HCT116 (cell line): ENCODE results near the gene WIPF3. TPM values are rescaled to one million over a fixed set of nuclear protein-coding genes. Genes with fewer than 3 reads are reported as not detected.

Experiments used
- ATAC-seq: fragments of 200-7000 bp; cut with Tn5 transposase; 2 replicates; pipeline ENCODE4 v1.9.1; 2020; ENCODE audit warnings: mild to moderate bottlenecking, moderate library complexity
- BruUV-seq: library from RNA; stranded (reverse); fragments of 400-500 nt; replicated peaks from 2 replicates; lab custom pipeline; 2021; lab: Mats Ljungman, UMichigan
- CTCF ChIA-PET: fragments of 300-600 bp; sonication (Branson Sonifier 250); formaldehyde crosslinking; loops from one replicate; lab custom pipeline; 2021; ENCODE audit warnings: antibody characterized with exemption; lab: Charles Lee
- POLR2A ChIA-PET: fragments of 300-600, 350-600 bp; sonication (Branson Sonifier 250); formaldehyde crosslinking; loops from one replicate; lab custom pipeline; 2021; ENCODE audit warnings: antibody characterized with exemption; lab: Charles Lee
- RAD21 ChIA-PET, 2 experiments: fragments of 300-600 bp; sonication (Branson Sonifier 250); formaldehyde crosslinking; loops; one replicate each; lab custom pipeline; 2023; ENCODE audit warnings: low total read pairs in 2 of 2; ENCODE audit not compliant: uncharacterized antibody in 2 of 2, unreplicated experiment in 2 of 2, low non-redundant PET in 1 of 2; lab: Charles Lee
- DNase-seq: peaks from one replicate; pipeline ENCODE4 v3.0.0-alpha.2; 2010; ENCODE audit warnings: low read depth, low spot score
- H2AFZ ChIP-seq: fragments of 200-600 bp; shearing (Covaris generic), sonication (generic); 2 replicates; pipeline ENCODE4 v1.6.1; 2017; ENCODE audit warnings: low read depth, mixed run types, mixed read lengths, antibody characterized with exemption, low read length; ENCODE audit not compliant: poor library complexity, severe bottlenecking
- H3K27ac ChIP-seq: 2 replicates; pipeline ENCODE4 v1.5.1; 2012; ENCODE audit warnings: low read depth, low read length
- H3K27me3 ChIP-seq: fragments of 200-600 bp; sonication (generic); 2 replicates; pipeline ENCODE4 v1.6.1; 2016; ENCODE audit warnings: mixed run types, low read length, mixed read lengths; ENCODE audit not compliant: insufficient read depth
- H3K36me3 ChIP-seq, 2 experiments: fragments of 200-500 bp in 1 of 2; fragments of 200-600 bp in 1 of 2; sonication (Bioruptor generic) in 1 of 2; sonication (generic) in 1 of 2; 2 replicates each; pipeline versions ENCODE4 v1.5.1 to v1.6.1; 2014 to 2016; ENCODE audit warnings: low read length in 2 of 2, inconsistent platforms in 1 of 2, mixed read lengths in 1 of 2, mixed run types in 1 of 2; ENCODE audit not compliant: insufficient read depth in 2 of 2, control insufficient read depth in 1 of 2
- H3K4me1 ChIP-seq, 2 experiments: fragments of 200-600 bp in 1 of 2; sonication (generic) in 1 of 2; 2 replicates each; pipeline versions ENCODE4 v1.5.1 to v1.6.1; 2012 to 2017; ENCODE audit warnings: low read length in 2 of 2, inconsistent platforms in 1 of 2, mild to moderate bottlenecking in 1 of 2, mixed read lengths in 1 of 2, mixed run types in 1 of 2, moderate library complexity in 1 of 2; ENCODE audit not compliant: insufficient read depth in 2 of 2, control insufficient read depth in 1 of 2
- H3K4me2 ChIP-seq: fragments of 200-600 bp; sonication (generic); 2 replicates; pipeline ENCODE4 v1.6.1; 2017; ENCODE audit warnings: mixed run types, low read length, mixed read lengths
- H3K4me3 ChIP-seq, 2 experiments: fragments of 200-600 bp in 1 of 2; sonication (generic) in 1 of 2; replicated peaks in 1 of 2; 2 replicates each; pipeline ENCODE4 v1.5.1; 2011 to 2016; ENCODE audit warnings: low read length in 2 of 2, control low read depth in 1 of 2, low read depth in 1 of 2, mild to moderate bottlenecking in 1 of 2, mixed read lengths in 1 of 2, mixed run types in 1 of 2
- H3K79me2 ChIP-seq: fragments of 200-600 bp; sonication (generic); 2 replicates; pipeline ENCODE4 v1.6.1; 2017; ENCODE audit warnings: mild to moderate bottlenecking, mixed run types, low read length, moderate library complexity, mixed read lengths; ENCODE audit not compliant: insufficient read depth
- H3K9ac ChIP-seq: fragments of 200-600 bp; sonication (generic); 2 replicates; pipeline ENCODE4 v1.6.1; 2016; ENCODE audit warnings: low read length, mixed read lengths
- H3K9me2 ChIP-seq: fragments of 200-600 bp; sonication (generic), shearing (Covaris generic); 2 replicates; pipeline ENCODE4 v1.6.1; 2017; ENCODE audit warnings: mixed run types, mild to moderate bottlenecking, moderate library complexity; ENCODE audit not compliant: insufficient read depth
- H3K9me3 ChIP-seq, 2 experiments: fragments of 200-500 bp in 1 of 2; fragments of 200-600 bp in 1 of 2; sonication (Bioruptor generic) in 1 of 2; sonication (generic) in 1 of 2; 2 replicates each; pipeline ENCODE4 v1.6.1; 2014 to 2017; ENCODE audit warnings: low read length in 2 of 2, mixed read lengths in 2 of 2, inconsistent platforms in 1 of 2, low read depth in 1 of 2, mild to moderate bottlenecking in 1 of 2, mixed run types in 1 of 2, moderate library complexity in 1 of 2; ENCODE audit not compliant: control insufficient read depth in 1 of 2, insufficient read depth in 1 of 2
- H4K20me1 ChIP-seq: fragments of 200-600 bp; sonication (generic), shearing (Covaris generic); 2 replicates; pipeline ENCODE4 v1.6.1; 2017; ENCODE audit warnings: mixed run types, mild to moderate bottlenecking, moderate library complexity; ENCODE audit not compliant: insufficient read depth
- ATF3 ChIP-seq: IDR thresholded peaks from 2 replicates; pipeline ENCODE4 v1.6.1; 2012
- CEBPB ChIP-seq: IDR thresholded peaks from 2 replicates; pipeline ENCODE4 v1.6.1; 2012; ENCODE audit warnings: low read depth
- CTCF ChIP-seq, 3 experiments: fragments of 200-600 bp in 1 of 3; sonication (generic) in 1 of 3; IDR thresholded peaks in 2 of 3; conservative IDR thresholded peaks in 1 of 3; 2 replicates each; pipeline ENCODE4 v1.5.1; 2012 to 2017; ENCODE audit warnings: low read depth in 2 of 3, low read length in 2 of 3, antibody characterized with exemption in 1 of 3, borderline replicate concordance in 1 of 3, control low read depth in 1 of 3, mild to moderate bottlenecking in 1 of 3, mixed read lengths in 1 of 3, mixed run types in 1 of 3, moderate library complexity in 1 of 3; ENCODE audit not compliant: insufficient read depth in 1 of 3
- EGR1 ChIP-seq: IDR thresholded peaks from 2 replicates; pipeline ENCODE4 v1.6.1; 2012; ENCODE audit warnings: low read depth
- ELF1 ChIP-seq: IDR thresholded peaks from 2 replicates; pipeline ENCODE4 v1.6.1; 2012; ENCODE audit warnings: low read depth, borderline replicate concordance
- EZH2 ChIP-seq: fragments of 200-600 bp; sonication (generic); IDR thresholded peaks from 2 replicates; pipeline ENCODE4 v1.6.1; 2017; ENCODE audit warnings: antibody characterized with exemption, mixed run types
- EZH2phosphoT487 ChIP-seq: fragments of 200-600 bp; IDR thresholded peaks from 2 replicates; pipeline ENCODE4 v1.6.1; 2018; ENCODE audit warnings: antibody characterized with exemption, borderline replicate concordance
- FOSL1 ChIP-seq: IDR thresholded peaks from 2 replicates; pipeline ENCODE4 v1.6.1; 2012; ENCODE audit warnings: low read depth
- POLR2A ChIP-seq: IDR thresholded peaks from 2 replicates; pipeline ENCODE4 v1.7.0; 2011; ENCODE audit warnings: borderline replicate concordance; ENCODE audit not compliant: insufficient read depth, insufficient read length; ENCODE audit errors: extremely low read depth
- POLR2AphosphoS5 ChIP-seq: IDR thresholded peaks from 2 replicates; pipeline ENCODE4 v1.6.1; 2011; ENCODE audit warnings: mild to moderate bottlenecking, low read depth, low read length, moderate library complexity
- SIN3A ChIP-seq: IDR thresholded peaks from 2 replicates; pipeline ENCODE4 v1.6.1; 2012; ENCODE audit warnings: low read depth
- SP1 ChIP-seq: IDR thresholded peaks from 2 replicates; pipeline ENCODE4 v1.6.1; 2012; ENCODE audit warnings: low read depth
- SRF ChIP-seq: IDR thresholded peaks from 2 replicates; pipeline ENCODE4 v1.6.1; 2012; ENCODE audit warnings: low read depth
- TCF7L2 ChIP-seq: IDR thresholded peaks from 2 replicates; pipeline ENCODE4 v1.7.0; 2011; ENCODE audit warnings: borderline replicate concordance, inconsistent platforms; ENCODE audit not compliant: insufficient read depth, insufficient read length; ENCODE audit errors: extremely low read depth
- YY1 ChIP-seq: IDR thresholded peaks from 2 replicates; pipeline ENCODE4 v1.6.1; 2011; ENCODE audit warnings: low read length, low read depth, moderate library complexity, mild to moderate bottlenecking; ENCODE audit not compliant: insufficient replicate concordance; ENCODE audit errors: extremely low read depth
- ZNF274 ChIP-seq: fragments of 200-500 bp; sonication (Bioruptor generic); IDR thresholded peaks from 2 replicates; pipeline ENCODE4 v1.6.1; 2014; ENCODE audit warnings: mild to moderate bottlenecking, low read depth, low read length, inconsistent platforms
- intact Hi-C: fragments of 100-400 bp; cut with micrococcal nuclease; formaldehyde crosslinking; loops from 2 replicates; pipeline ENCODE4 v1.10.0; 2022
- total RNA-seq: library from RNA; stranded (reverse); gene quantifications from one replicate; pipeline ENCODE4 v1.2.1, GENCODE V29; 2021; ENCODE audit not compliant: unreplicated experiment

The WIPF3 gene
- total RNA-seq, 1 experiment from 2014 or later = 8.6 TPM

GRCh38 chr7:29810813-29811482, 4.6 kb downstream of the WIPF3 start:
- no TSS peak for BruUV-seq
- no peak overlapping the region for H3K4me2 ChIP-seq
- no peak overlapping the region for H3K9ac ChIP-seq
- POLR2A ChIA-PET = no interaction called here
- ATAC-seq (no peak), DNase-seq (no peak)
- CTCF ChIA-PET = no interaction called here
- H3K27ac ChIP-seq = no peak overlapping the region
- intact Hi-C loops = no loop called here
- peaks cover 10 to 18% of the 10 kb centered on the region in 2 experiments; a peak in 3 of 4 replicates for H3K4me1 ChIP-seq
- H3K36me3 ChIP-seq = no peaks in the 10 kb centered on the region
- no peaks in the 10 kb centered on the region for H3K27me3 ChIP-seq
- no peaks in the 10 kb centered on the region for H3K9me3 ChIP-seq
- no peaks in the 10 kb centered on the region for H4K20me1 ChIP-seq
- no peak overlapping the region for H3K4me3 ChIP-seq
- no peak for TF ChIP-seq EZH2phosphoT487
- no peak for TF ChIP-seq TCF7L2
- TF ChIP-seq POLR2A = no peak
- no peak for TF ChIP-seq SP1
- no peak for TF ChIP-seq ELF1
- no peak for TF ChIP-seq CEBPB
- no peak for TF ChIP-seq SIN3A
- no peak for TF ChIP-seq YY1
- no peak for TF ChIP-seq FOSL1
- TF ChIP-seq CTCF (IDR thresholded peaks at IDR 0.05 in 2 of 3, conservative IDR thresholded peaks at IDR 0.05 in 1 of 3; ENCODE audit: borderline replicate concordance in 1 of 3, insufficient read depth in 1 of 3, low read depth in 2 of 3, low read length in 2 of 3) = no peak
- TF ChIP-seq ZNF274 = no peak
- TF ChIP-seq SRF = no peak
- no peak for TF ChIP-seq ATF3
- no peak for TF ChIP-seq EZH2
- TF ChIP-seq POLR2AphosphoS5 = no peak
- TF ChIP-seq EGR1 = no peak
- RAD21 ChIA-PET = no interaction called here
- no peak overlapping the region for H2AFZ ChIP-seq
- H3K79me2 ChIP-seq = no peaks in the 10 kb centered on the region
- no peaks in the 10 kb centered on the region for H3K9me2 ChIP-seq
